CD4-positive, alpha-beta T cell (primary cell): ENCODE results near the gene CCR1. TPM values are rescaled to one million over a fixed set of nuclear protein-coding genes. Genes with fewer than 3 reads are reported as not detected.
A peak's percentile ranks its signal among the peaks of the same experiment; 100 is the strongest.
"Not testable (repeated sequence)": the region's sequence is repeated elsewhere in the genome, so short reads cannot be mapped to it uniquely, and the experiment has no call there.

Experiments used
- ATAC-seq: fragments of 200-7000 bp; cut with Tn5 transposase; one replicate; pipeline ENCODE4 v1.10.0; 2022; ENCODE audit warnings: mild to moderate bottlenecking; ENCODE audit not compliant: poor library complexity
- CTCF ChIA-PET: fragments of 350-600 bp; sonication (Branson Sonifier 250); formaldehyde crosslinking; loops from one replicate; lab custom pipeline; 2021; ENCODE audit warnings: antibody characterized with exemption, inconsistent platforms; lab: Charles Lee
- POLR2A ChIA-PET: fragments of 350-600 bp; sonication (Branson Sonifier 250); formaldehyde crosslinking; loops from one replicate; lab custom pipeline; 2021; ENCODE audit warnings: antibody characterized with exemption, inconsistent platforms; lab: Charles Lee
- DNase-seq, 14 experiments: peaks; one replicate each; pipeline ENCODE4 v3.0.0-alpha.2; 2013 to 2020; ENCODE audit warnings: mixed read lengths in 2 of 14
- H3K27ac ChIP-seq, 2 donors: one replicate each; pipeline versions ENCODE4 v1.5.1 to v1.7.0; 2013; ENCODE audit warnings: low read length in 2 of 2, low read depth in 1 of 2, mild to moderate bottlenecking in 1 of 2
- H3K27me3 ChIP-seq, 2 experiments: 1 replicate in 1 of 2; 2 replicates in 1 of 2; pipeline versions ENCODE4 v1.6.1 to v1.7.0; 2013; ENCODE audit warnings: low read length in 2 of 2, control low read depth in 1 of 2, mild to moderate bottlenecking in 1 of 2, moderate library complexity in 1 of 2; ENCODE audit not compliant: insufficient read depth in 2 of 2, control insufficient read depth in 1 of 2
- H3K36me3 ChIP-seq: one replicate; pipeline ENCODE4 v1.6.1; 2013; ENCODE audit warnings: low read length, control low read depth; ENCODE audit not compliant: insufficient read depth
- H3K4me1 ChIP-seq: one replicate; pipeline ENCODE4 v1.6.1; 2013; ENCODE audit warnings: low read length, control low read depth; ENCODE audit not compliant: insufficient read depth
- H3K4me3 ChIP-seq: one replicate; pipeline ENCODE4 v1.5.1; 2013; ENCODE audit warnings: mild to moderate bottlenecking, low read length, moderate library complexity
- H3K9me3 ChIP-seq, 2 experiments: 1 replicate in 1 of 2; 2 replicates in 1 of 2; pipeline versions ENCODE4 v1.6.1 to v1.7.0; 2013; ENCODE audit warnings: low read length in 2 of 2, mild to moderate bottlenecking in 2 of 2, control low read depth in 1 of 2, moderate library complexity in 1 of 2; ENCODE audit not compliant: control insufficient read depth in 1 of 2, insufficient read depth in 1 of 2
- H3K27ac Mint-ChIP-seq: one replicate; pipeline ENCODE4 v1.8.0; 2020; ENCODE audit warnings: mixed read lengths
- H3K27me3 Mint-ChIP-seq: one replicate; pipeline ENCODE4 v1.8.0; 2021; ENCODE audit warnings: mixed read lengths
- H3K36me3 Mint-ChIP-seq: one replicate; pipeline ENCODE4 v1.8.0; 2021; ENCODE audit warnings: low read depth, mixed read lengths
- H3K4me1 Mint-ChIP-seq: one replicate; pipeline ENCODE4 v1.8.0; 2021; ENCODE audit warnings: low read depth, mixed read lengths
- H3K4me3 Mint-ChIP-seq: one replicate; pipeline ENCODE4 v1.8.0; 2020; ENCODE audit warnings: mild to moderate bottlenecking, mixed read lengths
- H3K9me3 Mint-ChIP-seq: one replicate; pipeline ENCODE4 v1.8.0; 2020; ENCODE audit warnings: mixed read lengths
- intact Hi-C, 2 experiments: fragments of 100-400 bp; cut with DNase I in 1 of 2; cut with micrococcal nuclease in 1 of 2; formaldehyde crosslinking; loops; one replicate each; pipeline versions ENCODE4 v1.15.1 to v1.9.0; 2023 to 2025; cut with DNase I, micrococcal nuclease
- total RNA-seq, 174 experiments: library from RNA in 2 of 174; stranded (reverse) in 2 of 174; gene quantifications; one replicate each; pipeline ENCODE4 v1.2.3 and lab custom pipeline; 2021 to 2026
- TF ChIP-seq, protein P1 (sequence below): fragments of 200-600 bp; IDR thresholded peaks from one replicate; pipeline ENCODE4 v1.8.0; 2022; ENCODE audit warnings: antibody characterized with exemption, mild to moderate bottlenecking

CCR1 gene
- total RNA-seq, 2 experiments from 2014 or later: 0.34 to 0.38 TPM

GRCh38 chr3:46209746-46210470 lies 1.8 kb upstream of the CCR1 start:
- peaks cover 19% of the 10 kb centered on the region for H3K4me1 Mint-ChIP-seq
- no peaks in the 10 kb centered on the region for H3K27me3 ChIP-seq
- ChIA-PET CTCF (interaction anchor here (2.3 kb wide), 1 partner anchor 159 kb away, joined by 7 read pairs; no protein-coding TSS in a partner anchor), POLR2A (no interaction called here)
- DNase-seq (peak in 2 of 14 experiments; percentile 43 to 46), ATAC-seq (no peak)
- H3K4me1 ChIP-seq: peaks cover 57% of the 10 kb centered on the region
- H3K36me3 Mint-ChIP-seq: no peaks in the 10 kb centered on the region
- H3K4me3 ChIP-seq: no peak overlapping the region
- H3K4me3 Mint-ChIP-seq: no peak overlapping the region
- TF ChIP-seq, protein P1, sequence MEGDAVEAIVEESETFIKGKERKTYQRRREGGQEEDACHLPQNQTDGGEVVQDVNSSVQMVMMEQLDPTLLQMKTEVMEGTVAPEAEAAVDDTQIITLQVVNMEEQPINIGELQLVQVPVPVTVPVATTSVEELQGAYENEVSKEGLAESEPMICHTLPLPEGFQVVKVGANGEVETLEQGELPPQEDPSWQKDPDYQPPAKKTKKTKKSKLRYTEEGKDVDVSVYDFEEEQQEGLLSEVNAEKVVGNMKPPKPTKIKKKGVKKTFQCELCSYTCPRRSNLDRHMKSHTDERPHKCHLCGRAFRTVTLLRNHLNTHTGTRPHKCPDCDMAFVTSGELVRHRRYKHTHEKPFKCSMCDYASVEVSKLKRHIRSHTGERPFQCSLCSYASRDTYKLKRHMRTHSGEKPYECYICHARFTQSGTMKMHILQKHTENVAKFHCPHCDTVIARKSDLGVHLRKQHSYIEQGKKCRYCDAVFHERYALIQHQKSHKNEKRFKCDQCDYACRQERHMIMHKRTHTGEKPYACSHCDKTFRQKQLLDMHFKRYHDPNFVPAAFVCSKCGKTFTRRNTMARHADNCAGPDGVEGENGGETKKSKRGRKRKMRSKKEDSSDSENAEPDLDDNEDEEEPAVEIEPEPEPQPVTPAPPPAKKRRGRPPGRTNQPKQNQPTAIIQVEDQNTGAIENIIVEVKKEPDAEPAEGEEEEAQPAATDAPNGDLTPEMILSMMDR: no peak
- no peaks in the 10 kb centered on the region for H3K36me3 ChIP-seq
- H3K9me3 Mint-ChIP-seq: no peaks in the 10 kb centered on the region
- intact Hi-C loops: loop anchor here in 1 of 2 experiments (10.0 kb wide), 1 partner anchor 115 kb away; no protein-coding TSS in a partner anchor
- no peak overlapping the region for H3K27ac ChIP-seq
- no peak overlapping the region for H3K27ac Mint-ChIP-seq
- no peaks in the 10 kb centered on the region for H3K9me3 ChIP-seq
- H3K27me3 Mint-ChIP-seq: no peaks in the 10 kb centered on the region

DNA sequence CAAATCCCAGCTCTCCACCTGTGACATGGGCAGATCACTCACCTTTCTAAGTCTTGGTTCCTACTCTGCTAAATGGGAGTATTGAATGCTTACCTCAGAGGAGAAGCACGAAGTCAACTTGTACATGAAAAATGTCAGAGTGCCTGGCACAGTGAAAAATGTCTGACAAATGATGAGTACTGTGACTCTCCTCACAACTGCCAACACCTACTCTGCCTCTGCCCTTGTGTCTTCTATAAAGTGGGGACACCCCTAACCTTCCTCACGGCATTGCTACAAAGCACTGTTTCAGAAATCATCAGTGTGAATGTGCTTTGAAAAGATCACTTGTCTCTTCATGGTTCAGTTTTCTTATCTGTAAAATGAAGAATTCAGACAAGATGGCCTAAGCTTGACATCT lies 940 bp upstream of the CCR1 start:
- POLR2A ChIA-PET: interaction anchor here (0.9 kb wide), 1 partner anchor 110 kb away, joined by 5 read pairs; no protein-coding TSS in a partner anchor
- no peak overlapping the region for H3K4me3 Mint-ChIP-seq
- H3K27me3 Mint-ChIP-seq: no peaks in the 10 kb centered on the region
- no peaks in the 10 kb centered on the region for H3K9me3 Mint-ChIP-seq
- TF ChIP-seq, protein P1: no peak
- no peak overlapping the region for H3K27ac ChIP-seq
- intact Hi-C loops: no loop called here
- H3K9me3 ChIP-seq: no peaks in the 10 kb centered on the region
- DNase-seq: no peak
- no peak overlapping the region for H3K4me3 ChIP-seq
- H3K4me1 Mint-ChIP-seq: peaks cover 20% of the 10 kb centered on the region
- H3K36me3 Mint-ChIP-seq: no peaks in the 10 kb centered on the region
- CTCF ChIA-PET: interaction anchor here (1.2 to 2.3 kb wide), 2 partner anchors 160 to 191 kb away, joined by 3 to 7 read pairs; no protein-coding TSS in a partner anchor
- no peak for ATAC-seq
- H3K27ac Mint-ChIP-seq: no peak overlapping the region
- H3K36me3 ChIP-seq: no peaks in the 10 kb centered on the region
- no peaks in the 10 kb centered on the region for H3K27me3 ChIP-seq
- H3K4me1 ChIP-seq: peaks cover 49% of the 10 kb centered on the region

DNA sequence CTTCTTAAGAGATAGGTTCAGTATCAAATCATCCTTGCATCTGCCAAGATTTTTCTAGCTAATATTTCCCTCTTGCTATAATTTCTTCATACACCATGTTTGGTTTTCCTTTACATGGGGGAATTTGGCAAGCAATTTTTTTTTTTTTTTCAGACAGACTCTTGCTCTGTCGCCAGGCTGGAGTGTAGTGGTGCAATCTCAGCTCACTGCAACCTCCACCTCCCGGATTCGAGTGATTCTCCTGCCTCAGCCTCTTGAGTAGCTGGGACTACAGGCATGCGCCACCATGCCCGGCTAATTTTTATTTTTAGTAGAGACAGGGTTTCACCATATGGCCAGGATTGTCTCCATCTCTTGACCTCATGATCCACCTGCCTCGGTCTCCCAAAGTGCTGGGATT lies 599 bp downstream of the CCR1 start:
- H3K27me3 Mint-ChIP-seq, H3K27me3 ChIP-seq, H3K27ac ChIP-seq, H3K36me3 Mint-ChIP-seq, H3K9me3 ChIP-seq, intact Hi-C loops, H3K27ac Mint-ChIP-seq, DNase-seq, ATAC-seq, H3K4me3 Mint-ChIP-seq, H3K9me3 Mint-ChIP-seq, H3K36me3 ChIP-seq: not testable (repeated sequence)
- peaks cover 20% of the 10 kb centered on the region for H3K4me1 Mint-ChIP-seq
- ChIA-PET POLR2A (interaction anchor here (1.0 to 1.1 kb wide), 2 partner anchors 8 to 9 kb away, joined by 3 read pairs; no protein-coding TSS in a partner anchor), CTCF (interaction anchor here (1.0 to 2.3 kb wide), 2 partner anchors 161 to 169 kb away, joined by 3 to 7 read pairs; no protein-coding TSS in a partner anchor)
- Histone ChIP-seq H3K4me3 (peak overlapping the region; percentile 28), H3K4me1 (peaks cover 33% of the 10 kb centered on the region)
